Putamen (tissue), 1 donor: ENCODE results near the gene KIF3C.
"Not testable (repeated sequence)": the region's sequence is repeated elsewhere in the genome, so short reads cannot be mapped to it uniquely, and the experiment has no call there.

Experiments used
- DNase-seq: peaks from one replicate; pipeline ENCODE4 v3.0.0-alpha.2; 2016; ENCODE audit warnings: low spot score

KIF3C gene

DNA sequence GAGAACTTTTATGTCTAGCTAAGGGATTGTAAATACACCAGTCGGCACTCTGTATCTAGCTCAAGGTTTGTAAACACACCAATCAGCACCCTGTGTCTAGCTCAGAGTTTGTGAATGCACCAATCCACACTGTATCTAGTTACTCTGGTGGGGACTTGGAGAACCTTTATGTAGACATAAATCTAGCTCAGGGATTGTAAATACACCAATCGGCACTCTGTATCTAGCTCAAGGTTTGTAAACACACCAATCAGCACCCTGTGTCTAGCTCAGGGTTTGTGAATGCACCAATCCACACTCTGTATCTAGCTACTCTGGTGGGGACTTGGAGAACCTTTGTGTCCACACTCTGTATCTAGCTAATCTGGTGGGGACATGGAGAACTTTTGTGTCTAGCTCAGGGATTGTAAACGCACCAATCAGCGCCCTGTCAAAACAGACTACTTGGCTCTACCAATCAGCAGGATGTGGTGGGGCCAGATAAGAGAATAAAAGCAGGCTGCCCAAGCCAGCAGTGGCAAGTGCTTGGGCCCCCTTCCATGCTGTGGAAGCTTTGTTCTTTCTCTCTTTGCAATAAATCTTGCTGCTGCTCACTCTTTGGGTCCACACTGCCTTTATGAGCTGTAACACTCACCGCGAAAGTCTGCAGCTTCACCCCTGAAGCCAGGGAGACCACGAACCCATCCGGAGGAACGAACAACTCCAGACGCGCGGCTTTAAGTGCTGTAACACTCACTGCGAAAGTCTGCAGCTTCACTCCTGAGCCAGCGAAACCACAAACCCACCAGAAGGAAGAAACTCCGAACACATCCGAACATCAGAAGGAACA is 66.1 kb downstream of the KIF3C start:
- not testable (repeated sequence) for DNase-seq

DNA sequence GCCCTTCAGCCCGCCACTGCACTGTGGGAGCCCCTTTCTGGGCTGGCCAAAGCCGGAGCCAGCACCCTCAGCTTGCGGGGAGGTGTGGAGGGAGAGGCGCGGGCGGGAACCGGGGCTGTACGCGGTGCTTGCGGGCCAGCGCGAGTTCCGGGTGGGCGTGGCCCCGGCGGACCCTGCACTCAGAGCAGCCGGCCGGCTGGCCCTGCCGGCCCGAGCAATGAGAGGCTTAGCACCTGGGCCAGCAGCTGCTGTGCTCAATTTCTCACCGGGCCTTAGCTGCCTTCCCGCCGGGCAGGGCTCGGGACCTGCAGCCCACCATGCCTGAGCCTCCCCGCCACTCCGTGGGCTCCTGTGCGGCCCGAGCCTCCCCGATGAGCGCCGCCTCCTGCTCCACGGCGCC is 66.9 kb downstream of the KIF3C start:
- DNase-seq: not testable (repeated sequence)

DNA sequence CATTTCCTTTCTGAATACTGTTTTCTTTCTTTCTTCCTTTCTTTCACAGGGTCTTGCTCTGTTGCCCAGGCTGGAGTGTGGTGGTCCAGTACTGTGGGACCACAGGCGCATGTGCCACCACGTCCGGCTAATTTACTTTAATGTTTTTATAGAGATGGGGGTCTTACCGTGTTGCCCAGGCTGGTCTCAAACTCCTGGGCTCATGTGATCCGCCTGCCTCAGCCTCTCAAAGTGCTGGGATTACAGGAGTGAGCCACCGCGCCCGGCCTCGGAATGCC is 68.7 kb downstream of the KIF3C start:
- DNase-seq: not testable (repeated sequence)

DNA sequence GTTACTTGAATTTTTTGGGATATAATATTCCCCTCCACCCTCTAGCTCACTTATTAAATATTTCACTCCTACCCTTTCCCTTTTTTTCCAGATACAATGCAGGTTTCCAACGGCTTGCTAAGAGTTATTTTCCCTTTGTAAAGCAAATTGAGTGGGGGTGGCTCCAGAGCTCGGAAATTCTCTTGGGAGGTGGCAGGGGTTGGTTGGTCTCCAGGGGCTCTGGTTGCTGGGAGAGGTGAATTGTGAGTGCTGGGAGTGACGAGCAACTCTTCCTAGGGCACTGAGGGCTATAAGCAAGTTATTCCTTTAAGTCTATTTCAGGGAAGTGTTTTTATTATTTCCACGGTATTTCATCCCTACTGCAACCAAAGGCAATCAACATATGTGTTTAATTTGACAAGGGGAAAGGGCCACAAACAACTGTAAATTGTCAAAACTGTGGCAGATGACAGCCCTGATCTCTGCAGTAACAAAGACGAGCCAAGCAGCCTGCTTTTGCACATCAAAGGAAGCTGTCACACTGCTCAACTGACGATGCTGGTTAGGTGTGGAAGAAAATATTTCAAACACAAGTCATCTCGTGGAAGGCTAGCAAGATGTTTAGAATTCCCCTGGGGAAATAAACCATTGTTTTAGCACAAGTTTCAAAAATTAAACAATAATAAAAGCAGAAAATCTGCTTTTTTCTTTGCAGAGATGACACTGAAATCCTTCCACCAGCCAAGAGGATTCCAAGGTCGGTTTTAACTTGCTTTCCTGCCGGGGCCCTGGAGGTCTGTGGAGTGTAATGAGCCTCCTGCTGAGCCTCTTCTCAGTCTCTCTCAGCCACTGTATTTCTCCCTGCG is 69.2 kb downstream of the KIF3C start:
- DNase-seq: peak; percentile 78

DNA sequence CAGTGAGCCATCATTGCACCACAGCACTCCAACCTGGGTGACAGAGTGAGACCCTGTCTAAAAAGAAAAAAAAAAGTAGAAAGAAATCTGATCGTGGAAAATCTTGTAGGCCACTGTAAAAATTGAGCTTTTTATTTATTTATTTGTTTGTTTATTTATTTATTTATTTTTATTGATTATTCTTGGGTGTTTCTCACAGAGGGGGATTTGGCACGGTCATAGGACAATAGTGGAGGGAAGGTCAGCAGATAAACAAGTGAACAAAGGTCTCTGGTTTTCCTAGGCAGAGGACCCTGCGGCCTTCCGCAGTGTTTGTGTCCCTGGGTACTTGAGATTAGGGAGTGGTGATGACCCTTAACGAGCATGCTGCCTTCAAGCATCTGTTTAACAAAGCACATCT is 72.7 kb downstream of the KIF3C start:
- not testable (repeated sequence) for DNase-seq

DNA sequence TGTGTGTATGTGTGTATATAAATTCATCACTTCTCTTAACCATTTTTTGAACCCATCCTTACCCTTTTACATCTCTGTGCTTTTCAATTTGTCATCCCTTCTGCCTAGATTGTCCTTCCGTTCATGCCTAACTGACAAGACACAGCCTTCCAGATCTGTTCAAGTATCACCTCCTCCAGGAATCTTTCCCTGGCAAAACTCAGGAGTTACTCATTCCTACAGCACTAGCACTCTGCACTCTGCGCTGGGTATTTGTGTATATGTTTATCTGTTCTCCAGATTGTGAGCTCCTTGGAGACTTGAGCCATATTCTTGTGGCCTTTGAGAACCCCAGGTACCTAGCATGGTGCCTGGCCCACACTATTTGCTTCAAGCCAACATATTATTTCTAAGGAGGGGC is 77.2 kb downstream of the KIF3C start:
- no peak for DNase-seq

DNA sequence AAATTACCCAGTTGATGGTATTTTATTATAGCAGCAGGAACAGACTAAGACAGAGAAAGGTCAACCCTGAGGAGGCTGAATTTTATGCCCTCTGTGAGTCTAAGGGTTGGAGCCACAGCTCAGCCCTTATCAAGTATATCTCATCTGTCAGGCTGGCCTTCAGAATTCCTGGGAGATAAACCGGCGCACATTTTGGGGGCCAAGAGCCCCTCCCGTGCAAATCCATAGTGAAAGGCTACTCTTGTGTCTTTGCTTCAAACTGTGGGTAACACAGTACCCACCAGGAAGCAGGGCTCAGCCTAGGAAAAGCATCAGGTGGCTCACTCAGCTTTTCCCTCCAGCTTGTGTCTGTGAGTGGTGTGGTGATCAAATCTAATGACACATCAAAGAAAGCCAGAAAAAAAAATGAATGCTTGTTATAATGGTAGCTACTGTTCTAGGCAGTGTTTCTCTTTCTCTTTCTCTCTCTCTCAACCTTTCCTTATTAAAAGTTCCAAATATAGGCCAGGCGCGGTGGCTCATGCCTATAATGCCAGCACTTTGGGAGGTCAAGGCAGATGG is 79.0 kb downstream of the KIF3C start:
- no peak for DNase-seq

DNA sequence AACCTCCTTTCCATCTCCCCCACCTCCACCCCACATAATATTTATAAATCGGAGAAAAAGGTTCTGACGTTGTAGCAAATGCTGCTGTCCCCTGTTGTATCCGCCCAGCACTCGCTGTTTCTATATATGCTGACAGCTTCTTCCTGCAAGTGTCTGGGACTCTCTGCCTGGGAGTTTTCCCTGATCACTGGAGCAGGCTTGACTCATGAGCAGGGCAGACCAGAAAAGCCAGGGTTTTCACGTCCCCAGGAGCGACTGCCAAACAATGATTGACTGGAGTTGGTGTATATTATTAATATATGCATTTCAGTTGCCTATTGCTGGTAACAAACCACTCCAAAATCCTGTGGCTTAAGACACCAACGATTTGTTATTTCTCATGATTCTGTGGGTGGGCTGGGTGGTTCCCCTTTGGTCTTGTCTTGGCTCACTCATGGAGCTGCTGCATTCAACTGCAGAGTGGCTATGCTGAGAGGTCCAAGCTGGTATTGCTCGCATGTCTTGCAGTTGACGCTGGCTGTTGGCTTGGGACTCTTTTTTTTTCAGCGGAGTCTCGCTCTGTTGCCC is 82.8 kb downstream of the KIF3C start:
- DNase-seq: no peak

DNA sequence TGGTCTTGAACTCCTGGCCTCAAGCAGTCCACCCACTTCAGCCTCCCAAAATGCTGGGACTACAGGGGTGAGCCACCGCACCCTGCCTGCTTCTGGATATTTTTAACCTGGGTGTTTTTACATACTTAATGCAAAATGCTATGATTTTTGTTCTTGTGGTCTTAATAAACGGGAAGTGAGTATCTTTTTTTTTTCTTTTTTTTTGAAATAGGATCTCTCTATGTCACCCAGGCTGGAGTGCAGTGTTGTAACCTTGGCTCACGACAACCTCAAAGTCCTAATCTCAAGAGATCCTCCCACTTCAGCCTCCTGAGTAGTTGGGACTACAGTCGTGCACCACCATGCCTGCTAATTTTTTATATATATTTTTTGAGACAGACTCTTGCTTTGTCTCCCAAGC is 84.8 kb downstream of the KIF3C start:
- DNase-seq: no peak

DNA sequence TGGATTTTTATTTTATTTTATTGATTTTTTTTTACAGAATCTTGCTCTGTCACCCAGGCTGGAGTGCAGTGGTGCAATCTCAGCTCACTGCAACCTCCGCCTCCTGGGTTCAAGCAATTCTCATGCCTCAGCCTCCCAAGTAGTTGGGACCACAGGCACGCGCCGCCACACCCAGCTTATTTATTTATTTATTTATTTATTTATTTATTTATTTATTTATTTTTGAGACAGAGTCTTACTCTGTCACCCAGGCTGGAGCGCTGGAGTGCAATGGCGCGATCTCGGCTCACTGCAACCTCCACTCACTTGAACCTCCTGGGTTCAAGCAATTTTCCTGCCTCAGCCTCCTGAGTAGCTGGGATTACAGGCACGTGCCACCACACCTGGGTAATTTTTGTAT is 86.0 kb downstream of the KIF3C start:
- DNase-seq: not testable (repeated sequence)

DNA sequence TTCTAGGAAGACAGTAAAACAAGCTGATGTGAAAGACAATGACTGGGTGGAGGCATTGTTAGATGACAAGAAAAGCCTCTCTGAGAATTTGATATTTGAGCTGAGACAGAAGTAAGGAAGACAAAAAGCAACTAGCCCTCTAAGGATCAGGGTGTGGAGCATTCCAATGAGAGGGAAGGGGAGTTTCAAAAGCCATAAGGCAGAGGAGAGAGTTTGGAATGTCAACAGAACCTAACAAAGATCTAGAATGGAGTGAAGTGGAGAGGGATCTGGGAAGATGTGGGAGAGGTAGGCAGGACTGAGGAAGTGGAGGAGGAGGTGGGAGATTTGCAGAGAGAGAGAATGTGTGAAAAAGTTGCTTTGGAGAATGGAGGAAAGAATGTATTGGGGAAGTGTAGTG is 86.7 kb downstream of the KIF3C start:
- DNase-seq: no peak

DNA sequence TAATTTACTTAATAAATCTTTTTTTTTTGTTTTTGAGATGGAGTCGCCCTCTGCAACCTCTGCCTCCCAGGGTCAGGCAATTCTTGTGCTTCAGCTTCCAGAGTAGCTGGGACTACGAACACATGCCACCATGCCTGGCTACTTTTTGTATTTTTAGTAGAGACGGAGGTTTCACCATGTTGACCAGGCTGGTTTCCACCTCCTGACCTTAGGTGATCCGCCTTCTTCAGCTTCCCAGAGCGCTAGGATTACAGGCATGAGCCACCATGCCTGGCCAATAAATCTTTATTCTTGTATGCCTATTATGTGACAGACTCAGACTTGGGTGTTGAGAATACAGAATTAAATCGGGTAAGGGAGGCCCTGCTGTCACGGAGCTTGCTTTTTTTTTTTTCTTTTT is 87.3 kb downstream of the KIF3C start:
- DNase-seq: no peak

DNA sequence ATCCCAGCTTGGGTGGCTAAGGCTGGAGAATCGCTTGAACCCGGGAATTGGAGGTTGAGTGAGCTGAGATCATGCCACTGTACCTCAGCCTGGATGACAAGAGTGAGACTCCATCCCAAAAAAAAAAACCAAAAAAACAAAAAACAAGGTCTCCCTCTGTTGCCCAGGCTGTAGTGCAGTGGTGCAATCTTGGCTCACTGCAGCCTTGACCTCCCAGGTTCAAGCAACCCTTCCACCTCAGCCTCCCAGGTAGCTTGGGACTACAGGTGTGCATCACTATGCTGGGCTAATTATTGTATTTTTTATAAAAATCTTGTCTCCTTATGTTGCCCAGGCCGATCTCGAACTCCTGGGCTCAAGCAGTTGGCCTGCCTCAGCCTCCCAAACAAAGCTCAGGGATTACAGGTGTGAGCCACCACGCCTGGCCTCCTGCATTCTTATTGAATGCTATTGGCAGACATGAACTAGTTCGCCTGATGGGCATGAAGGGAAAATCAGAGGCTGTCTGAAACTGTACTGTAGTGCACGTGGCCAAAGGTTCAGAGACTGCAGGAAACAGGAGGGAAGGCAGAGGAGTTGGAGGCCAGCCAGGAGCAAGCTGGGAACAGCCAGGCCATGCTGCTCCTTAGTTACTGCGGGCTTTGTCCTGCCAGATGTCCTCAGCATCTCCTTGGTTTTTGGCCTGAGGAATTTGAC is 88.0 kb downstream of the KIF3C start:
- DNase-seq: no peak

DNA sequence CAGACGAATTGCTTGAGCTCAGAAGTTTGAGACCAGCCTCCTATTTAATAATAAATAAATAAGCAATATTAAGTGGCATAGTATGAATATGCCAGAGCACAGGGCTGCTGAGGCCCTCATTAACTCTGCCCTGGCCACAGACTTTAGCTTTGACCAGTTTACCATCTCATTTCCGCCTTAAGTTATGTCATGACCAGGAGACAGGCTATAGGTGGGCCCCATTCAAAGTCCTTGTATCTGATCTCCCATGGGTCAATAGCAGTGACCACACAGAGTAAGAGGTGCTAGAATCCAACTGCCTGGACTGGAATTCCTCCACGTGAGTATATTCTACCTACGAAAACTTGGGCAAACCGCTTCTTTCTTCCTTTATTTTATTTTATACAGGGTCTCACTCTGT is 90.6 kb downstream of the KIF3C start:
- DNase-seq: no peak

DNA sequence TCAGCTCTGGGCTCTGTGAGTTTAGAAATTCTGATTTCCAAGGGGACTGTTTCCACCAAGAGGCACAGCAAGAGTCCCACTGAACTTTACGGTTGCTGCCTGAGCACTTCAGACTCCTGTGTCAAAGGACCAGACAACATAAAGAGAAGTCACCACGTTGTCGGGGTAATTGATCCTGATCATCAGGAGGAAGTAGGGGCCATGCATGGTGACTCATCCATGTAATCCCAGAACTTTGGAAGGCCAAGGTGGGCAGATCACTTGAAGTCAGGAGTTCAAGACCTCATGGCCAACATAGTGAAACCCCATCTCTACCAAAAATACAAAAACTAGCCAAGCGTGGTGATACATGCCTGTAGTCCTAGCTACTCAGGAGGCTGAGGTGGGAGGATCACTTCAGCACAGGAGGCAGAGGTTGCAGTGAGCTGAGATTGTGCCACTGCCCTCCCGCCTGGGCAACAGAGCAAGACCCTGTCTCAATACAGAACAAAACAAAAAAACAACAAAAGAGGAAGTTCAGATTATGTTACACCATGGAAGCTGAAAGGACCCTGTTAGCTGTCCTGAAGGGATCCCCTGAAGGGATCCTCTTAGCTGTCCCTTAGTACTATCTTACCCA is 94.6 kb downstream of the KIF3C start:
- no peak for DNase-seq

DNA sequence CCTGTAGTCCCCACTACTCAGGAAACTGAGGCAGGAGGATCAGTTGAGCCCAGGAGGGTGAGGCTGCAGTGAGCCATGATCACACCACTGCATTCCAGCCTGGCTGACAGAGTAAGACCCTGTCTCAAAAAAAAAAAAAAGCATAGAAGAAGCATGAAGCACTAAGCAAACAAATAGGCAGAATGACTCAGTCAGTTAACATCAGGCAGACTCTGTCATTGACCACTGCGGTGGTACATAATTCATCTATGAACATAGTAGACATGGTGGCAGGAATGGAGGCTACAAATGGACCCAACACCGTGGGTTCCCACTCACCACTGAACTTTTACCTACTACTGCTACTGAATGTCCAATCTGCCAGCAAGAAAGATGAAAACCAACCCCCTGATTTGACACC is 96.4 kb downstream of the KIF3C start:
- no peak for DNase-seq

DNA sequence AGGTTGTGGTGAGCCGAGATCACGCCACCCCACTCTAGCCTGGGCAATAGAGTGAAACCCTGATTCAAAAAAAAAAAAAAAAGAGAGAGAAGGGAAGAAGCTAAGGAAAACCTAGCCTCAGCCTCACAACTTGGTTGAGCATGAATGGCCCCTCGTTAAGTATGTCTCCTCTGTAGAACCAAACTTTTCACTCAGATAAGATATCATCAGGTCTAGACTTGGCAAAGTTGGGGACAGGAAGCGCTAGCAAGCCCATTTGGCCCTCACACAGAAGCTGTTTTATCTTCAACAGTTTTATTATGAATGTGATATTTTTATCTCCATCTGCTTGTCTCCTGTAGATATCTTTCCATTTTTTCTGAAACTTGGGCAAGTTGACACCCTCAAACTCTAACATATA is 100.5 kb downstream of the KIF3C start:
- DNase-seq: no peak

DNA sequence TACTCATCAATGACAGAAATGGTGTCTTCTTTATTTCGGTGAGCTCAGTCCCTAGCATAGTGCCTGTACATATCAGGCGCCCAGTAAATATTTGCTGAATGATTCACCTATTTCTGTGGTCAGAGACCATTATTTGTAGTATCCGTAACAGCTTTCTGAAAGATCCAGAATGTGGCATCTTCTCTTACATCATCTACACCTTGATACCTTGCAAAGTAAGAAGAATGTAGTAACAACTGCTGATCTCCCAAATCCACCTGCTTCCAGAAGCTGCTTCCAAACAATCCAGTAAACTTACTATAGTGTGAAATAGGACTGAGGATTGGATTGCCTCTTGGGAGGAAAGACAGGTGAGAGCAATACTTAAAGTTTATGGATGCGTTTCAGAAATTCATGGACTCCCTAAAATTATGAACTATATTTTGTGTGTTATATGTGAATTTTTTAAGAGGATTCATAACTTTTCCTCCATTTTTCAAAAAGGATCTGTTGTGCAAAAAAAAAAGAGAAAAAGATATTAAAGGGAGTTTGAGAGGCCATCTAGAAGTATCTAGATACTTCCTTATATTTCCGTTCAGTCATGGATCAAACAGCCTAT is 103.1 kb downstream of the KIF3C start:
- no peak for DNase-seq

DNA sequence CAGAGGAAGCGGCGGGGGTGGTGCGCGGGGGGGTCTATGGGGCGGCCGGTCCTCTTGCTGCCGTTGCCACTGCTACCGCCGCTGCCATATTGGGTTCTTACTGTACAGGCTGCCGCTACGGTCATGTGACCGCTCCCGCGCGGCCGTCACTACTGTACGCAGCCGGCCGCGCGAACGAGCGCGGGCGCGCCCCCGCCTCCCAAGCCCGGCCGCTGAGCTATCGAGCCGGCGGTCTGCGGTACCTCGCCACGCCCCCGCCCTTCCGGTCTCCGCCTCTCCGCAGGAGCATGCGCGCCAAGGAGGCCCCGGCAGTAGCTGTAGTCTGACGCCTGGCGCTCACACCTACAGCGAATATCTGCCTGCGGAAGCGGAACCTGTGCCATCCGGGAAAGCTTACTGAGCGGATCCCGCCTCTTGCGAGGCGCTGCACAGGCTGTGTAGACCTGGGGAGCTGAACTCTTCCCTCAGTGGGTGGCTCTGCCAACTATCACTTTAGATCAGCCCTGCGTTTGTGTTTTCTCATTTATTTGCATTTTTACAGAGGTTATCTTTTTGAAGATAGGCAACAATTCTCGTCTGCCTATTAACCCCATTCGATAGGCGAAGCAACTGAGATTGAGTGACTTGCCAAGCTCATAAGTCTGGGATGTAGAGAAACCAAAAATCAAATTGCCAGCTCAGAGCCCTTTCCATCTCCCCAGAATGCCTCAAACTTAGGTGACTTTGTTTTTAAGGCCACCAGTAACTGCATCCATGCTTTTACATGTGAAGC is 103.8 kb downstream of the KIF3C start, which contains the start of gene ASXL2:
Gene ASXL2 (minus strand): TSS at position 127 of the 772 bp plus-strand sequence. CDS start 265 bp downstream, outside the sequence.
- peak; percentile 97 for DNase-seq
